Subcutaneous adipose tissue (tissue), 4 donors: ENCODE results near the gene HSBP1. TPM values are rescaled to one million over a fixed set of nuclear protein-coding genes. Genes with fewer than 3 reads are reported as not detected.

Experiments used
- total RNA-seq, 4 donors: library from RNA; depleted of rRNA; stranded (reverse); fragments of >200 nt; gene quantifications; one replicate each; pipeline ENCODE4 v1.1.0, GENCODE V29; 2016
- TF ChIP-seq, protein P1 (sequence below): fragments of 450-650 bp; IDR thresholded peaks from one replicate; pipeline ENCODE4 v1.5.1; 2016; ENCODE audit warnings: low read depth, mild to moderate bottlenecking, control low read depth, antibody characterized with exemption, moderate library complexity

HSBP1 gene
- total RNA-seq, 4 donors from 2014 or later: 4.9 to 29.5 (median 13.1) TPM

DNA sequence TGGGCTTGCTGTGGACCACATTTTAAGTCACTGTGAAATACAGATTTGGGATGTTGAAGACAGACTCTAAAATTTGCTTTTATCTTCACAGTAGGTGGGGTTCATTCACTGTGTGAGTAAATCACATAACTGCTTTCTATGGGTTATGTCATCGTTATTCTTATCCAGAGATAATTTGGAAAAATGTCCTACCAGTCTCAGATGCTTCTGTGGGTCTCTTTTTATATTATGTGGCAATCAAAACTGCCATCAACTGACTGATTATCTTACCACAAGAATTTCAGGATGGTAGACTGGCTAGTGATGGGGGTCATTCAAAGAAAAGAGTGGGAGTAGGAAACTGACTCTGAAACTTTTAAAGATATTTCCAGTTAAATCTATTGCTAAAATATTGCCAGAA, 3.1 kb downstream of the HSBP1 start:
- TF ChIP-seq, protein P1, sequence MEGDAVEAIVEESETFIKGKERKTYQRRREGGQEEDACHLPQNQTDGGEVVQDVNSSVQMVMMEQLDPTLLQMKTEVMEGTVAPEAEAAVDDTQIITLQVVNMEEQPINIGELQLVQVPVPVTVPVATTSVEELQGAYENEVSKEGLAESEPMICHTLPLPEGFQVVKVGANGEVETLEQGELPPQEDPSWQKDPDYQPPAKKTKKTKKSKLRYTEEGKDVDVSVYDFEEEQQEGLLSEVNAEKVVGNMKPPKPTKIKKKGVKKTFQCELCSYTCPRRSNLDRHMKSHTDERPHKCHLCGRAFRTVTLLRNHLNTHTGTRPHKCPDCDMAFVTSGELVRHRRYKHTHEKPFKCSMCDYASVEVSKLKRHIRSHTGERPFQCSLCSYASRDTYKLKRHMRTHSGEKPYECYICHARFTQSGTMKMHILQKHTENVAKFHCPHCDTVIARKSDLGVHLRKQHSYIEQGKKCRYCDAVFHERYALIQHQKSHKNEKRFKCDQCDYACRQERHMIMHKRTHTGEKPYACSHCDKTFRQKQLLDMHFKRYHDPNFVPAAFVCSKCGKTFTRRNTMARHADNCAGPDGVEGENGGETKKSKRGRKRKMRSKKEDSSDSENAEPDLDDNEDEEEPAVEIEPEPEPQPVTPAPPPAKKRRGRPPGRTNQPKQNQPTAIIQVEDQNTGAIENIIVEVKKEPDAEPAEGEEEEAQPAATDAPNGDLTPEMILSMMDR: no peak

DNA sequence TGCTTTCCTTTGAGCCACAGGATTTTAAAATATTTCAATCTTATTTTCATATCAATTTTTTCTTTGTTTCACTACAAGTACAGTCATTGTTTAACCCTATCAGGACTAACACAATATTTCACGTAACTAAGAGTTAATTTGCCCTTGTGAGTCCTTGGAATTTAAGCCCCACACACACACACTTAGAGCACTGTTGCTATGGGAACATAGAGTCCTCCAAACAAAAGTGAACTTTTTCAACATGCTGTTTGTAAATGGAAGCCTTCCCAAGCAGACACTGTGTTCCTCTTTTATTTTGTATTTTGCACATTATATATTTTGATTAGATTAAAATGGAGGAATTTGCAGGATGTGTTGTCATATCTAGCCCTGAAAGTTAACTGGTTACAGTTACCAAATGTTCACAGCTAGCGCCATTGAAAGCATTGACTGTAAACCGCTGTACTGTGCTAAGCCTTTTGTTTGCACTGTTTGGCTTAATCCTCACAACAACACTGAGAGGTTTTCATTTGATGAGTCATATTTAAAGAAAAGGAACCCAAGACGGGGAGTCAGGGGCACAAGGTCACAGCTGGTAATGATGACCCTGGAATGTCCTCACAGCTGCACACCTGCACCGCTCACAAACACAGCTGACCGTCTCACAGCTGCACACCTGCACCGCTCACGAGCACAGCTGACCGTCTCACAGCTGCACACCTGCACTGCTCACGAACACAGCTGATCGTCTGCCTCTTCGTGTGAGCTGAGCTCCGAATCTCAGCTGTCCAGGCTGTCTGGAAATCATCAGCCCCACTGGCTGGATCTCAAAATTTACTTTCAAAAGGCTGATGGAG, 6.3 kb downstream of the HSBP1 start:
- TF ChIP-seq, protein P1: no peak

DNA sequence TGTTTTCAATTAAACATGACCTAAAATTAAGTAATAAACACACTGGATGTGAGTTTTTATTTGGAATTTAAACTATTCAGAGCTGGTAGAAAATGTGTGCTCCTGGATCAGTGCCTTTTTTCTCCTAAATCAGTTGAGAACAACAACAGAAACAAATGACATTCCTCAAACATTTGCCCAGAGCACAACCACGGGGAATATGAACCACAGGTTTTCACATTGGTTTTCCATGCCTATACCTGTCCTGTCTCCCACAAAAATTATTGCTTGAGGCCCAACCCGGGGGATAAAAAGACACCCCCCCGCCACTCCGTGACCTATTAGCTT, 6.8 kb downstream of the HSBP1 start:
- TF ChIP-seq, protein P1: no peak

- TF ChIP-seq, protein P1: no peak
These were observed 9.2 kb downstream of the HSBP1 start for GRCh38 chr16:83817022-83817421.

DNA sequence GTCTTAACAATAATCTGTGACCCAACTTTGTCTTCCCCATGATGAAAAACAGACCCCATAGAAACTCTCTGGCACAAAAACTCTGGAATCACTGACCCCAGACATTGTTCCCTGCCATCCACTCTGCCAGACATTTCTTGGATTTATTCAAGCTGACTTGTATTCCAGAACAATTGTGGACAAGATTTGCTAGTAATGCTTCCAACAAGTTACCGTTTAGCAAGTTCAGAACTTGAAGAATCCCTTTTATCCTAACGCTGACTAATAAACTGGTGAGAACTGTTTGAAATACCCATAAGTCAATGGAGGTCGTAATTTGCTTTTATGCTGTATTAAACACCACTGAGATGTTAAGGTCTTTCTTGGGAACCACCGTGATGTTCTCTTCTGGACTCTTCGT, 10.5 kb downstream of the HSBP1 start:
- TF ChIP-seq, protein P1: no peak

DNA sequence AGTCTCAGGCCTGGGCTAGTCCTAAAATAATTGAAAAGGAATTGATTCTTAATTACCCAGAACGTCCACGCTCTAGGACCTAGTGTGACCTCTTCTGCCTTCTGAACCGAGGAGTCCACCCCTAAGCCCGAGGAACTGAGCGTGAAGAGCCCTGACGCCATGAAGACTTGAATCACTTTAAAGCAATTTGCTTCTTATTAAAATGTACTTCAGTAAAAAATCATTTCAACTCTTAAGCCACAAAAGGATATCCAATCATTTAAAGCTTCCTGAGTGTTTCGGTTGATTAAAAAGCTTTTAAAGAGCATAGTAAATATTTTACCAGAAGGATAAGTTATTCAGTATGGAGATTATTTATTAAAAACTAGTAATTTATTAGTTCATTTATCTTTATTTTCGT, 11.6 kb downstream of the HSBP1 start:
- TF ChIP-seq, protein P1: no peak

GRCh38 chr16:83826146-83826913, 18.6 kb downstream of the HSBP1 start:
- TF ChIP-seq, protein P1: no peak
